Activated CD8-positive, alpha-beta memory T cell treated with anti-CD3 and anti-CD28 coated beads, Interleukin-2, amount 50 U/mL, for 24 hours (primary cell): ENCODE results near the gene COL13A1.

Experiments
- DNase-seq: peaks from one replicate; pipeline ENCODE4 v3.0.0-alpha.2; 2020; ENCODE audit errors: extremely low read depth

COL13A1 gene

GRCh38 chr10:69791812-69792211 lies 9.9 kb upstream of the COL13A1 start:
- DNase-seq = no peak

- DNase-seq = no peak
Measured at GRCh38 chr10:69792341-69792740, 9.4 kb upstream of the COL13A1 start.

- DNase-seq = no peak
Measured at GRCh38 chr10:69794673-69795072, 7.0 kb upstream of the COL13A1 start.

GRCh38 chr10:69795242-69795934 lies 6.3 kb upstream of the COL13A1 start:
- DNase-seq = no peak

- no peak for DNase-seq
Measured at GRCh38 chr10:69797959-69798358, 3.7 kb upstream of the COL13A1 start.

GRCh38 chr10:69800109-69800508 lies 1.6 kb upstream of the COL13A1 start:
- DNase-seq = no peak

GRCh38 chr10:69800665-69801064 lies 1.0 kb upstream of the COL13A1 start:
- DNase-seq = no peak

- no peak for DNase-seq
Measured at GRCh38 chr10:69801094-69801433, 642 bp upstream of the COL13A1 start.

GRCh38 chr10:69802424-69803161 lies 887 bp downstream of the COL13A1 start:
- no peak for DNase-seq

GRCh38 chr10:69803809-69804208 lies 2.1 kb downstream of the COL13A1 start:
- no peak for DNase-seq

- DNase-seq = no peak
Measured at GRCh38 chr10:69804775-69805174, 3.1 kb downstream of the COL13A1 start.

GRCh38 chr10:69807122-69807521 lies 5.4 kb downstream of the COL13A1 start:
- DNase-seq = no peak

GRCh38 chr10:69807696-69808095 lies 6.0 kb downstream of the COL13A1 start:
- no peak for DNase-seq

- DNase-seq = no peak
Measured at GRCh38 chr10:69809318-69809717, 7.6 kb downstream of the COL13A1 start.

- DNase-seq = no peak
Measured at GRCh38 chr10:69810097-69810496, 8.4 kb downstream of the COL13A1 start.

- DNase-seq = no peak
Measured at GRCh38 chr10:69810675-69811397, 9.1 kb downstream of the COL13A1 start.

- no peak for DNase-seq
Measured at GRCh38 chr10:69813632-69814031, 11.9 kb downstream of the COL13A1 start.

GRCh38 chr10:69814251-69814650 lies 12.5 kb downstream of the COL13A1 start:
- DNase-seq = no peak

- no peak for DNase-seq
Measured at GRCh38 chr10:69815104-69815503, 13.4 kb downstream of the COL13A1 start.

GRCh38 chr10:69816521-69816920 lies 14.8 kb downstream of the COL13A1 start:
- no peak for DNase-seq

- DNase-seq = no peak
Measured at GRCh38 chr10:69817078-69817581, 15.4 kb downstream of the COL13A1 start.

GRCh38 chr10:69818676-69819239 lies 17.1 kb downstream of the COL13A1 start:
- no peak for DNase-seq
